Neuronal stem cell (in vitro differentiated cells): Measurements from ENCODE around the gene GPD2.
A peak's percentile ranks its signal among the peaks of the same experiment; 100 is the strongest.

Source experiments
- DNase-seq: peaks from one replicate; pipeline ENCODE4 v3.0.0-alpha.2; 2013; ENCODE audit warnings: low spot score
- H2AFZ ChIP-seq: one replicate; pipeline ENCODE4 v1.6.1; 2013; ENCODE audit warnings: mild to moderate bottlenecking, low read length, inconsistent platforms
- H2AK5ac ChIP-seq: 2 replicates; pipeline ENCODE4 v1.6.1; 2013; ENCODE audit warnings: low read depth, mild to moderate bottlenecking, inconsistent platforms, low read length, moderate library complexity, mixed read lengths
- H2BK120ac ChIP-seq: 2 replicates; pipeline ENCODE4 v1.6.1; 2013; ENCODE audit warnings: low read depth, mild to moderate bottlenecking, inconsistent platforms, low read length, moderate library complexity, mixed read lengths
- H2BK12ac ChIP-seq: one replicate; pipeline ENCODE4 v1.6.1; 2013; ENCODE audit warnings: low read length, inconsistent platforms
- H2BK15ac ChIP-seq: 2 replicates; pipeline ENCODE4 v1.6.1; 2013; ENCODE audit warnings: mild to moderate bottlenecking, low read length, inconsistent platforms, mixed read lengths
- H2BK5ac ChIP-seq: one replicate; pipeline ENCODE4 v1.6.1; 2013; ENCODE audit warnings: inconsistent platforms, mild to moderate bottlenecking, low read length, moderate library complexity
- H3K14ac ChIP-seq: one replicate; pipeline ENCODE4 v1.6.1; 2013; ENCODE audit warnings: low read length, inconsistent platforms
- H3K18ac ChIP-seq: 2 replicates; pipeline ENCODE4 v1.6.1; 2013; ENCODE audit warnings: low read length, inconsistent platforms
- H3K23ac ChIP-seq: 2 replicates; pipeline ENCODE4 v1.6.1; 2013; ENCODE audit warnings: low read depth, mild to moderate bottlenecking, mixed read lengths, low read length, inconsistent platforms; ENCODE audit not compliant: poor library complexity
- H3K27ac ChIP-seq: replicated peaks from 3 replicates; pipeline ENCODE4 v1.5.1; 2013; ENCODE audit warnings: low read length, inconsistent platforms
- H3K27me3 ChIP-seq, 3 experiments: 2 replicates each; pipeline ENCODE4 v1.6.1; 2013; ENCODE audit warnings: low read length in 3 of 3, mild to moderate bottlenecking in 2 of 3, inconsistent platforms in 1 of 3, low read depth in 1 of 3, mixed read lengths in 1 of 3, moderate library complexity in 1 of 3; ENCODE audit not compliant: control insufficient read depth in 3 of 3, insufficient read depth in 3 of 3
- H3K36me3 ChIP-seq, 2 donors: replicated peaks in 1 of 2; 2 replicates each; pipeline ENCODE4 v1.6.1; 2013; ENCODE audit warnings: low read length in 2 of 2; ENCODE audit not compliant: control insufficient read depth in 2 of 2, insufficient read depth in 2 of 2
- H3K4ac ChIP-seq: 2 replicates; pipeline ENCODE4 v1.6.1; 2013; ENCODE audit warnings: inconsistent platforms, mild to moderate bottlenecking, low read length, moderate library complexity
- H3K4me1 ChIP-seq, 2 donors: 1 replicate in 1 of 2; 2 replicates in 1 of 2; pipeline ENCODE4 v1.6.1; 2013; ENCODE audit warnings: low read length in 2 of 2, low read depth in 1 of 2; ENCODE audit not compliant: control insufficient read depth in 2 of 2, insufficient read depth in 1 of 2
- H3K4me2 ChIP-seq: one replicate; pipeline ENCODE4 v1.6.1; 2013; ENCODE audit warnings: mild to moderate bottlenecking, low read length, inconsistent platforms; ENCODE audit not compliant: insufficient read depth, poor library complexity, severe bottlenecking
- H3K4me3 ChIP-seq, 2 donors: 2 replicates each; pipeline ENCODE4 v1.5.1; 2013; ENCODE audit warnings: low read length in 2 of 2, mild to moderate bottlenecking in 2 of 2, inconsistent platforms in 1 of 2, moderate library complexity in 1 of 2
- H3K79me1 ChIP-seq: one replicate; pipeline ENCODE4 v1.6.1; 2013; ENCODE audit warnings: low read depth, mild to moderate bottlenecking, inconsistent platforms, low read length, moderate library complexity
- H3K9ac ChIP-seq: one replicate; pipeline ENCODE4 v1.6.1; 2013; ENCODE audit warnings: mild to moderate bottlenecking, low read depth, low read length, inconsistent platforms; ENCODE audit not compliant: poor library complexity
- H3K9me3 ChIP-seq, 2 donors: replicated peaks in 1 of 2; 2 replicates each; pipeline versions ENCODE3 to v1.6.1; 2013; ENCODE audit warnings: low read length in 2 of 2, mild to moderate bottlenecking in 2 of 2, inconsistent platforms in 1 of 2, low read depth in 1 of 2, mixed read lengths in 1 of 2, moderate library complexity in 1 of 2; ENCODE audit not compliant: control insufficient read depth in 2 of 2, insufficient read depth in 1 of 2
- H4K8ac ChIP-seq: one replicate; pipeline ENCODE4 v1.6.1; 2013; ENCODE audit warnings: low read depth, mild to moderate bottlenecking, inconsistent platforms, low read length, moderate library complexity
- H4K91ac ChIP-seq: one replicate; pipeline ENCODE4 v1.6.1; 2013; ENCODE audit warnings: low read length, low read depth, mild to moderate bottlenecking, inconsistent platforms; ENCODE audit not compliant: poor library complexity
- WGBS, 2 donors: extraction: QIAGEN DNeasy Blood & Tissue Kit; methylation state at CpG; one replicate each; pipeline ENCODE4 v1.1.7; 2013; ENCODE audit warnings: missing lambda C conversion rate in 2 of 2, mixed read lengths in 1 of 2; ENCODE audit not compliant: insufficient read length in 2 of 2, insufficient replicate concordance in 1 of 2; ENCODE audit errors: extremely low coverage in 2 of 2; 5-methylcytosine and 5-hydroxymethylcytosine counted together

GPD2 gene

DNA sequence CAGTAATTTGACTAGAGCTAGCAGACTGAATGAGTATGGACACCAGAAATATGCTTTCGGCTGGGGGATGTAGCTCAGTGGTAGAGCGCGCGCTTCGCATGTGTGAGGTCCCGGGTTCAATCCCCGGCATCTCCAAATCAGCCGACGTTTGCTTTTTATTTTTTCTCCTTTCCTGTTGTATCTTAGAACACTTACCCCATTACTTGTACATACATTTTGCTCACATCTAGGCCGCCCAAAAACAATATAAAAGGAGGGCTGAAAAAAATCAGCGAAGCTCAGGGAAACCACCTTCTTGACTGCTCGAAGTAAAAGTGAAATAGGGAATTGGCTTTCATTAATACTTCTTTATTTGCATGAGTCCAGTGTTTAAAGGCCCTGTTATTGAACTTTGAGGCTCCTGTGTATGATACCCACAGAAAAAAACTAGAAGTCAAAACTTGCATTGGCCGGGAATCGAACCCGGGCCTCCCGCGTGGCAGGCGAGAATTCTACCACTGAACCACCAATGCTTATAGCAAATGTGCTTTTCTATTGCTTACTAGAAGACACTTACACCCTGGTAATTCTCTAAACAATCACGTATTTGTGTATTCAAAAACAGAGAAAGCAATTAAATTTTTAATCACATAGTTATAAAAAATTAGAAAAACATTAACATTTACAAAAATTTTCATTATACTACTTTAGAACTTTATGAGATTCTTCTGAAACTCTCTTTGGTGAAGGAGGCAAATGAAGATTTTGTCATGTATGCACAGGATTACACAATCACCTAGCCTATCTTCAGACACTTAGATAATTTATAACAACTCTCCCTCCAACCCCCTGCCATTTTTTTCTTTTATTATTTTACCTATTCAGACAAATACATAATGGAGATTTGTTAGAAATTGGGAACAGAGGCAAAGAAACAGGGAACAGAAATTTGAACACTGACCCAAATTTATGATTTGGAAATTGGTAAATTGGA lies 35.2 kb upstream of the GPD2 start:
- H3K9ac ChIP-seq: no peak overlapping the region
- H3K27ac ChIP-seq: peak overlapping the region; percentile 59
- no peaks in the 10 kb centered on the region for H3K79me1 ChIP-seq
- H3K27me3 ChIP-seq: peaks cover 0 to 8% (median 0%) of the 10 kb centered on the region in 3 experiments
- peak overlapping the region; percentile 94 for H2AFZ ChIP-seq
- peak overlapping the region; percentile 71 to 83 for H3K4me3 ChIP-seq
- H3K36me3 ChIP-seq: no peaks in the 10 kb centered on the region
- H2BK5ac ChIP-seq: no peak overlapping the region
- no peak overlapping the region for H3K23ac ChIP-seq
- H4K91ac ChIP-seq: no peak overlapping the region
- peak; percentile 79 for DNase-seq
- H3K4me1 ChIP-seq: no peaks in the 10 kb centered on the region
- no peak overlapping the region for H2AK5ac ChIP-seq
- peak overlapping the region; percentile 21 for H3K4me2 ChIP-seq
- H2BK12ac ChIP-seq: no peak overlapping the region
- no peak overlapping the region for H2BK15ac ChIP-seq
- H3K9me3 ChIP-seq: no peaks in the 10 kb centered on the region
- no peak overlapping the region for H3K14ac ChIP-seq
- no peak overlapping the region for H2BK120ac ChIP-seq
- no CpG with 5 or more reads among the region's 19 CpGs for WGBS, 2 donors
- no peak overlapping the region for H3K18ac ChIP-seq
- no peak overlapping the region for H4K8ac ChIP-seq
- H3K4ac ChIP-seq: no peak overlapping the region

DNA sequence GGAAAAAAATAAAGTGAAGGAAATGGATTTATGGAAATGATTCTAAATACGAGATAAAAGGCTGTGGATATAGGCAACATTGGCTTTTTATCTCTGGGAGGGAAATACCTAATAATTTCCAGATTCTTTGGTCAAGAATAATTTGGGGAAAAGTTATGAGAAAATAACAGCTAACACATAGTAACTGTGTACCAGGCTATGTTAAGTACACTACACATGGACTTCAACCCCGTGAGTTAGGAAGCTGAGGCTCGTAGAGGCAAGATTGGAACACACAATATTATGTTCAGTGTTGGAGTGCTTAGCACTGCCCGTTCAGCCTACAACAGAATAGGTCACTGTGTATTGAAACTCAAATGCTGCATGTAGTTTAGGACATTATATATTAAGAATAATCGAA lies 34.3 kb upstream of the GPD2 start:
- H2BK12ac ChIP-seq: no peak overlapping the region
- no peak overlapping the region for H3K4ac ChIP-seq
- H2BK5ac ChIP-seq: no peak overlapping the region
- H3K79me1 ChIP-seq: no peaks in the 10 kb centered on the region
- H3K27ac ChIP-seq: no peak overlapping the region
- peaks cover 0 to 8% (median 0%) of the 10 kb centered on the region in 3 experiments for H3K27me3 ChIP-seq
- H3K36me3 ChIP-seq: no peaks in the 10 kb centered on the region
- H3K4me1 ChIP-seq: no peaks in the 10 kb centered on the region
- H3K18ac ChIP-seq: no peak overlapping the region
- no peak overlapping the region for H3K23ac ChIP-seq
- no peak overlapping the region for H2BK15ac ChIP-seq
- no peak overlapping the region for H3K14ac ChIP-seq
- peak overlapping the region in 1 of 2 donors; percentile 71 for H3K4me3 ChIP-seq
- H3K4me2 ChIP-seq: no peak overlapping the region
- no peak overlapping the region for H2AK5ac ChIP-seq
- no peak overlapping the region for H2BK120ac ChIP-seq
- DNase-seq: no peak
- H4K8ac ChIP-seq: no peak overlapping the region
- no peak overlapping the region for H4K91ac ChIP-seq
- no peak overlapping the region for H3K9ac ChIP-seq
- no peak overlapping the region for H2AFZ ChIP-seq
- H3K9me3 ChIP-seq: no peaks in the 10 kb centered on the region
- 100% methylated on average over 1 of the region's 5 CpGs; no CpG with 5 or more reads in 1 of the 2 donors for WGBS, 2 donors

DNA sequence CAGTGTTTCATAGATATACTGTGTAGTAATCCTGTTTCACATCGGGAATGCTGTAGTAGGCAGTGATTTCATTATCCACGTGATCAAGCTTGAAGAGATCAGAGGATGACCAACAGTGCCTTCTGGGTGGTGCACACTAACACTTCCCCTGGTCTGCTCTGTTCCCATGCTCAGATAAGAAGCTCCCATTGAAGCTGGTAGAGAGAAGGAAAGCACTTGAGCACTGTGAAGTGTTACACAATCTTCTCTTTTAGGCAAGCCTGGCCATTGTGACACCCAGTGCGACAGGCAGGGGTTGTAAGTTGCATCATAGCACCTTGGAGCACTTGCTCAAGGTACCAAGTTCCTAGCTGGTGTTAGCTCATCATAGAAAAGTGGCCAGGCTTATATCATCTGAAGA lies 30.6 kb upstream of the GPD2 start:
- no peak overlapping the region for H4K91ac ChIP-seq
- H3K4ac ChIP-seq: no peak overlapping the region
- no peak overlapping the region for H2BK15ac ChIP-seq
- no peak overlapping the region for H3K23ac ChIP-seq
- no CpG with 5 or more reads among the region's 3 CpGs for WGBS, 2 donors
- H2BK120ac ChIP-seq: no peak overlapping the region
- no peak overlapping the region for H2BK5ac ChIP-seq
- no peak overlapping the region for H3K27ac ChIP-seq
- H2AFZ ChIP-seq: no peak overlapping the region
- H3K4me1 ChIP-seq: no peaks in the 10 kb centered on the region
- H3K4me2 ChIP-seq: no peak overlapping the region
- no peaks in the 10 kb centered on the region for H3K27me3 ChIP-seq
- no peak for DNase-seq
- H2BK12ac ChIP-seq: no peak overlapping the region
- no peak overlapping the region for H3K14ac ChIP-seq
- no peaks in the 10 kb centered on the region for H3K79me1 ChIP-seq
- no peaks in the 10 kb centered on the region for H3K9me3 ChIP-seq
- H2AK5ac ChIP-seq: no peak overlapping the region
- H3K9ac ChIP-seq: no peak overlapping the region
- H3K4me3 ChIP-seq: no peak overlapping the region
- no peak overlapping the region for H4K8ac ChIP-seq
- no peaks in the 10 kb centered on the region for H3K36me3 ChIP-seq
- H3K18ac ChIP-seq: no peak overlapping the region

DNA sequence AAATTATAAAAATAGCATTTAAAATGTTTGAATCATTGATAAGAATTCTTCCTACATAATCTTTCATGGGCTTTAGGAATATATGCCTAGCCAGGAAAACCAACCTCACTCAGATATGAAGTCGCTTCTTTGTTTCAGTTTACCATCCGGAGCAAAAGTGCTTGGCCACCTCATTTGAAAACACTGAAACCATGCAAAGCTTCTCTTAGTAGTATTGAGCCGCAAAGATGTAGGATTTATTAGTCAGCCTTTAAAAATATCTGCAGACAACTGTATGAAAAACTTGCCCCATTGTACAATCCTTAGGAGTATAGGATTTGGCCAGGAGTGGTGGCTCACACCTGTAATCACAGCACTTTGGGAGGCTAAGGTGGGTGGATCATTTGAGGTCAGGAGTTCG lies 24.3 kb upstream of the GPD2 start:
- Histone ChIP-seq H3K27ac (no peak overlapping the region), H2BK15ac (no peak overlapping the region), H2BK12ac (no peak overlapping the region), H4K91ac (no peak overlapping the region), H3K4me1 (no peaks in the 10 kb centered on the region), H3K23ac (no peak overlapping the region), H3K18ac (no peak overlapping the region), H2BK120ac (no peak overlapping the region), H3K4ac (no peak overlapping the region), H3K4me2 (no peak overlapping the region), H2BK5ac (no peak overlapping the region), H3K9me3 (no peaks in the 10 kb centered on the region), H2AK5ac (no peak overlapping the region), H3K14ac (no peak overlapping the region), H3K36me3 (no peaks in the 10 kb centered on the region), H3K79me1 (no peaks in the 10 kb centered on the region), H3K9ac (no peak overlapping the region), H2AFZ (no peak overlapping the region), H3K27me3 (no peaks in the 10 kb centered on the region), H4K8ac (no peak overlapping the region), H3K4me3 (no peak overlapping the region)
- no CpG with 5 or more reads among the region's 4 CpGs for WGBS, 2 donors
- no peak for DNase-seq
